Transverse colon (tissue), 4 donors: ENCODE results near the gene TENM4. TPM values are rescaled to one million over a fixed set of nuclear protein-coding genes. Genes with fewer than 3 reads are reported as not detected.

ENCODE experiments used
- DNase-seq: peaks from one replicate; pipeline ENCODE4 v3.0.0-alpha.2; 2019
- H3K27ac ChIP-seq, 4 donors: fragments of 200-600 bp; sonication (generic); 2 replicates each; pipeline ENCODE4 v1.5.1; 2016 to 2018; ENCODE audit warnings: inconsistent platforms in 4 of 4
- H3K27me3 ChIP-seq: fragments of 200-600 bp; sonication (generic); 2 replicates; pipeline ENCODE4 v1.5.1; 2017; ENCODE audit warnings: inconsistent platforms
- H3K36me3 ChIP-seq, 4 donors: fragments of 200-600 bp; sonication (generic); 2 replicates each; pipeline ENCODE4 v1.5.1; 2017 to 2019; ENCODE audit warnings: inconsistent platforms in 4 of 4
- H3K4me1 ChIP-seq, 4 donors: fragments of 200-600 bp; sonication (generic); 2 replicates each; pipeline ENCODE4 v1.5.1; 2017 to 2020; ENCODE audit warnings: inconsistent platforms in 4 of 4
- H3K4me3 ChIP-seq, 4 donors: fragments of 200-600 bp; sonication (generic); 1 replicate in 1 of 4; 2 replicates in 3 of 4; pipeline versions ENCODE4 v1.5.1 to v1.6.1; 2017 to 2019; ENCODE audit warnings: inconsistent platforms in 4 of 4
- H3K9me3 ChIP-seq, 2 donors: fragments of 200-600 bp; sonication (generic); 2 replicates each; pipeline ENCODE4 v1.5.1; 2017 to 2019; ENCODE audit warnings: inconsistent platforms in 2 of 2
- CTCF ChIP-seq, 5 experiments: fragments of 200-600 bp in 3 of 5; fragments of 450-650 bp in 2 of 5; sonication (generic) in 3 of 5; IDR thresholded peaks; 1 replicate in 2 of 5; 2 replicates in 3 of 5; pipeline ENCODE4 v1.5.1; 2016 to 2017; ENCODE audit warnings: antibody characterized with exemption in 5 of 5, inconsistent platforms in 3 of 5, mild to moderate bottlenecking in 2 of 5, moderate library complexity in 1 of 5
- EP300 ChIP-seq: sonication (generic); formaldehyde crosslinking; IDR thresholded peaks from one replicate; pipeline ENCODE4 v1.6.1; 2017; ENCODE audit warnings: antibody characterized with exemption, low read depth
- POLR2A ChIP-seq: fragments of 450-650 bp; IDR thresholded peaks from one replicate; pipeline ENCODE4 v1.6.1; 2016; ENCODE audit warnings: antibody characterized with exemption, mild to moderate bottlenecking, moderate library complexity
- POLR2AphosphoS5 ChIP-seq, 3 donors: sonication (generic); formaldehyde crosslinking; IDR thresholded peaks; one replicate each; pipeline ENCODE4 v1.6.1; 2016; ENCODE audit warnings: antibody characterized with exemption in 3 of 3
- WGBS, 2 donors: methylation state at CpG; one replicate each; pipeline ENCODE4 v1.1.5; 2018; ENCODE audit warnings: low coverage in 1 of 2; 5-methylcytosine and 5-hydroxymethylcytosine counted together
- in situ Hi-C, 4 donors: fragments of 200-750 bp; cut with MboI; loops; one replicate each; pipeline versions ENCODE4 v1.15.0 to v1.15.1; 2017; ENCODE audit warnings: low sequenced_read_pairs in 3 of 4, low pct_ligation_motif_present in 1 of 4, low pct_unique_long_range_greater_than_20kb in 1 of 4
- intact Hi-C: fragments of 100-400 bp; cut with DNase I; formaldehyde crosslinking; loops from one replicate; pipeline ENCODE4 v1.15.1; 2023; ENCODE audit warnings: low total_unique reads
- total RNA-seq, 4 donors: library from RNA; depleted of rRNA; stranded (reverse); fragments of >200 nt; gene quantifications; one replicate each; pipeline ENCODE4 v1.1.0, GENCODE V29; 2016

The TENM4 gene
- total RNA-seq, 4 donors from 2014 or later: 0.14 to 0.79 (median 0.39) TPM

DNA sequence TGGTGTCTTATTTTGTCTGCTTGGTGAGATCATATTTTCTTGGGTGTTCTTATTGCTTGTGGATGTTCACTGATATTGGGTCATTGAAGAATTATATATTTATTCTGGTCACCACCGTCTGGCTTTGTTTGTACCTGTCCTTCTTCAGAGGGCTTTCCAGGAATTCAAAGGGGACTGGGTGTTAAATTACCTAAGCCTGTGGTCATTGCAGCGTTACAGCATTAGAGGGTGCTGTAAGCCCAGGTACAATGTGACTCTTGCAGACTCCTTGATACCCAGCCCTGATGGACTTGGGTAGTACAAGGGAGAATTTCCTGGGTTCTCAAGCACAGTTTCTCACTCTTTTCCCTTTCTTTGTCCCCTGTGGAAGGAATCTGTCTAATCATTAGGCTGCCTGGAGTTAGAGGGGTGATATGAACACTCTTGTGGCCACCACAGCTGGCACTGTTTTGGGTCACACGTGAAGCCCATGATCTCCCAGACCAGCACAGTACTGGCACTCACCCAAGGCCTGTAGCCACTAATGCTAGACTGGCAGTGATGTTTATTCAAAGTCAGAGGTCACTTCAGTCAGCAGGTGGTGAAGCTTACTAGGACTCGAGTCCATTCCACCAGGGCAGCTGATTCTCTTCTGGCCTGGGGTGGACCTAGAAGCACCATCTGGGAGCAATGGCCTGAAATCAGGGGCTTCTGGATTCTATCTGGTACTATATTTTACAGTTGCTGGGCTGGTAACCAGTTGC lies 810.1 kb downstream of the TENM4 start:
- intact Hi-C loops: no loop called here
- WGBS, 2 donors: 66 to 83% methylated on average over 1 to 4 of the region's 4 CpGs
- Histone ChIP-seq H3K27me3 (peaks cover 5% of the 10 kb centered on the region), H3K4me1 (no peaks in the 10 kb centered on the region), H3K4me3 (no peak overlapping the region), H3K9me3 (peaks cover 13 to 15% of the 10 kb centered on the region in 2 donors), H3K27ac (no peak overlapping the region), H3K36me3 (no peaks in the 10 kb centered on the region)
- TF ChIP-seq POLR2AphosphoS5 (IDR thresholded peaks at IDR 0.05): no peak
- TF ChIP-seq EP300: no peak
- TF ChIP-seq CTCF (IDR thresholded peaks at IDR 0.05): no peak
- no peak for TF ChIP-seq POLR2A
- in situ Hi-C loops: no loop called here
- no peak for DNase-seq

DNA sequence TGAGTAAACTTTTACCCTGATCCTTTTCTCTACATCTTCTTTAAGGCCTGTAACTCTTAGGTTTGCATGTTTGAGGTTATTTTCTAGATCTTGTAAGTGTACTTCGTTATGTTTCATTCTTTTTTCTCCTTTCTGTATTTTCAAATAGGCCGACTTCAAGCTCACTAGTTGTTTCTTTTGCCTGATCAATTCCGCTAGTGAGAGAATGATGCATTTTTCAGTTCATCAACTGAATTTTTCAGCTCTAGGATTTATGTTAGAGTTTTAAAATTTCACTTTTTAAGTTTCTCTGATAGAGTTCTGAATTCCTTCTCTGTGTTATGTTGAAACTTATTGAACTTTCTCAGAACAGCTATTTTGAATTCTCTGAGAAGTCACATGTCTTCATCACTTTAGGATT lies 810.7 kb downstream of the TENM4 start:
- TF ChIP-seq POLR2AphosphoS5 (IDR thresholded peaks at IDR 0.05) (no peak), EP300 (no peak), CTCF (IDR thresholded peaks at IDR 0.05) (no peak), POLR2A (no peak)
- H3K4me3 ChIP-seq: no peak overlapping the region
- peaks cover 5% of the 10 kb centered on the region for H3K27me3 ChIP-seq
- no peak overlapping the region for H3K27ac ChIP-seq
- WGBS, 2 donors: 91 to 95% methylated on average over 3 of the region's 3 CpGs
- in situ Hi-C loops: no loop called here
- DNase-seq: no peak
- no peaks in the 10 kb centered on the region for H3K4me1 ChIP-seq
- intact Hi-C loops: no loop called here
- H3K9me3 ChIP-seq: peaks cover 13 to 15% of the 10 kb centered on the region in 2 donors
- H3K36me3 ChIP-seq: no peaks in the 10 kb centered on the region

DNA sequence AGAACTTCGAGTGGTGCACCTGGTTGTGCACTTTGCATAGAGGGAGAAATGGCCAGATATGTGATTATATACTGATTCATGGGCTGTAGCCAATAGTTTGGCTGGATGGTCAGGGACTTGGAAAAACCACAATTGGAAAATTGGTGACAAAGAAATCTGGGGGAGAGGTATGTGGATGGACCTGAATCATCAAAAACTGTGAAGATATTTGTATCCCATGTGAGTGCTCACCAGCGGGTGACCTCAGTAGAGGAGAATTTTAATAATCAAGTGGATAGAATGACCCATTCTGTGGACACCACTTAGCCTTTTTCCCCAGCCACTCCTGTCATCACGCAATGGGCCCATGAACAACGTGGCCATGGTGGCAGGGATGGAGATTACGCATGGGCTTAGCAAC lies 818.2 kb downstream of the TENM4 start:
- no peaks in the 10 kb centered on the region for H3K4me1 ChIP-seq
- no peak overlapping the region for H3K4me3 ChIP-seq
- intact Hi-C loops (no loop called here), in situ Hi-C loops (no loop called here)
- H3K9me3 ChIP-seq: peaks cover 4 to 6% of the 10 kb centered on the region in 2 donors
- DNase-seq: no peak
- no peaks in the 10 kb centered on the region for H3K36me3 ChIP-seq
- H3K27me3 ChIP-seq: no peaks in the 10 kb centered on the region
- no peak overlapping the region for H3K27ac ChIP-seq
- TF ChIP-seq EP300: no peak
- TF ChIP-seq POLR2AphosphoS5 (IDR thresholded peaks at IDR 0.05): no peak
- no peak for TF ChIP-seq CTCF (IDR thresholded peaks at IDR 0.05)
- TF ChIP-seq POLR2A: no peak
- whole genome bisulfite sequencing, 2 donors: 71 to 74% methylated on average over 5 of the region's 5 CpGs

GRCh38 chr11:78620159-78620558 lies 820.7 kb downstream of the TENM4 start:
- H3K4me1 ChIP-seq: no peaks in the 10 kb centered on the region
- peaks cover 4 to 6% of the 10 kb centered on the region in 2 donors for H3K9me3 ChIP-seq
- in situ Hi-C loops: no loop called here
- no peak for DNase-seq
- H3K36me3 ChIP-seq: no peaks in the 10 kb centered on the region
- no peak overlapping the region for H3K27ac ChIP-seq
- 83% methylated on average over 2 of the region's 2 CpGs for WGBS, 2 donors
- TF ChIP-seq EP300 (no peak), POLR2A (no peak), CTCF (IDR thresholded peaks at IDR 0.05) (no peak), POLR2AphosphoS5 (IDR thresholded peaks at IDR 0.05) (no peak)
- no peak overlapping the region for H3K4me3 ChIP-seq
- H3K27me3 ChIP-seq: no peaks in the 10 kb centered on the region
- intact Hi-C loops: no loop called here
